NCI-H460 (cell line): ENCODE data around the gene MYCN. TPM values are rescaled to one million over a fixed set of nuclear protein-coding genes. Genes with fewer than 3 reads are reported as not detected.

Source experiments
- DNase-seq: peaks from one replicate; pipeline ENCODE4 v3.0.0-alpha.2; 2016; ENCODE audit warnings: low read depth; ENCODE audit errors: extremely low read depth
- total RNA-seq: library from RNA; depleted of rRNA; stranded (reverse); fragments of >200 nt; shearing (Covaris generic); gene quantifications from 2 replicates; pipeline ENCODE4 v1.2.3, GENCODE V29; 2014

MYCN gene
- total RNA-seq, 1 experiment from 2014 or later = 0.12 TPM

GRCh38 chr2:15930589-15931318 is 9.6 kb upstream of the MYCN start:
- DNase-seq = no peak

- no peak for DNase-seq
Observed at GRCh38 chr2:15931319-15931890, 8.9 kb upstream of the MYCN start.

- no peak for DNase-seq
Observed at GRCh38 chr2:15931950-15932349, 8.4 kb upstream of the MYCN start.

GRCh38 chr2:15932394-15933183 is 7.8 kb upstream of the MYCN start:
- DNase-seq = no peak

DNA sequence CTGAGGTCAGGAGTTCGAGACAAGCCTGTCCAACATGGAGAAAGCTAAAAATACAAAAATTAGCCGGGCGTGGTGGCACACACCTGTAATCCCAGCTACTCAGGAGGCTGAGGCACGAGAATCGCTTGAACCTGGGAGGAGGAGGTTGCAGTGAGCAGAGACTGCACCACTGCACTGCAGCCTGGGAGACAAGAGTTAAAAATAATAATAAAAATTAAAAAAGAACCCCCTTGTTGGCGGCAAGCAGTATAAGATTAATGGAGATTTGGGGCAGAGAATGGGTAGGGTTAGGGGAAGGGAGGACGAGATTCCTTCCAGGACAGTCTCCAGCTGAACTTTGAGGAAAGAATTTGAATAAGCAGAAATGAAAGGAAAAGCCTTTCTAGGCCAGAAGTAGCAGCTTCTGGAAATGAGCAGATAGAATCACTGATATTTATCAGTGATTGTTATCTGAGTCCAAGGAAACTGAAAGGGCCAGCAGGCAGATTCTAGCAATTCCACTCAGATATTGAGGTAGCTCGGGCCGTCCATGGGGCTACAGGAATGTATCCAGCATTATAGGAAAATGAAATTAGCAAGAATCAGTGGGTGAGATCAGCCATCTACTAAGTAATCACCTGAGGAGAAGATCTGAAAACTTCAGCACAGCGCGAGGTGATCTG is 7.0 kb upstream of the MYCN start:
- no peak for DNase-seq

DNA sequence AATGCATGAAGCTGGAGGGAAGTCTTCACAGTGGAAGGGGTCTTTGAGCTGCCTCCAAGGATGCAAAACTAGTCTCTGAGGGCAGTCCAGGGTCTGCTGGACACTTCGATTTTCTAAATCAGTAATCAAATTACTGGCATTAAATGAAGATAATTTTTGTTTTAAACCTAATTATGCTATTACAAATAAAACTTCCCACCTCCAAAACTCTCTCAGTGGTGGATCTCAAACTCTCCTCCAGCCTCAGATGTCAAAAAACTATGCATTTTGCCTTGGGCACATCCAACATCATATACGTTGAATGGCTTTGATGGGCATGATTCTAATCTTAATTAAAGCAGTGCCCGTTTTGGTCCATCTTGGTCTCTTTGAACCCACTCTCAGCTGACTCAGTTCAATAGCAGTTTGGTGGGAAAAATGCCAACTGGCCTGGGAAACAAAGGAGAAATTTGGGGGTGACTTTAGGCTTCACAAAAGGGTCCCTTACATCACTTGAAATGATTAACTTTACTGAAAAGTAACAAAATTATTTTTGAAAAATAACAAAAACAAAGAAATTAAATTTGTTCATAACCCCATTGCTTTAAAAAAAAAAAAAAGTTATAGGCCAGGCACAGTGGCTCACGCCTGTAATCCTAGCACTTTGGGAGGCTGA is 5.9 kb upstream of the MYCN start:
- DNase-seq = no peak

- no peak for DNase-seq
Observed at GRCh38 chr2:15935189-15935588, 5.2 kb upstream of the MYCN start.

DNA sequence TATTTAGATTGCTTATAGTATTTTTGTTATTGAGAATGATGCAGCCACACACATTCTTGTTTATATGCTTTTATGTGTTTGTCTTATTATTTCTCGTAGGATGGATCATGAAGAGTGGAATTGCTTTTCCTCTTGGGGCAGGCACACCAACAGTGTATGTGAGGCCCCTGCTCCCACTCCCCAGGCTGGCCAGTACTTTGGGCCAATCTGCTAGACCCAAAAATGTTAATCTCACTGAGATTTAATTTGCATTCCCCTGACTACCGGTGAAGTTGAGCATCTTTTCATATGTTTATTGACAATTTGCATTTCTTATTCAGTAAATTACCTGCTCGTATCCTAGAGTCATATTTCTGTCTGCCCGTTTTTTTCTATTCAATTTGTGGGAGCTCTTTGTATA is 4.7 kb upstream of the MYCN start:
- DNase-seq = no peak

- DNase-seq = no peak
Observed at GRCh38 chr2:15936277-15937104, 3.9 kb upstream of the MYCN start.

DNA sequence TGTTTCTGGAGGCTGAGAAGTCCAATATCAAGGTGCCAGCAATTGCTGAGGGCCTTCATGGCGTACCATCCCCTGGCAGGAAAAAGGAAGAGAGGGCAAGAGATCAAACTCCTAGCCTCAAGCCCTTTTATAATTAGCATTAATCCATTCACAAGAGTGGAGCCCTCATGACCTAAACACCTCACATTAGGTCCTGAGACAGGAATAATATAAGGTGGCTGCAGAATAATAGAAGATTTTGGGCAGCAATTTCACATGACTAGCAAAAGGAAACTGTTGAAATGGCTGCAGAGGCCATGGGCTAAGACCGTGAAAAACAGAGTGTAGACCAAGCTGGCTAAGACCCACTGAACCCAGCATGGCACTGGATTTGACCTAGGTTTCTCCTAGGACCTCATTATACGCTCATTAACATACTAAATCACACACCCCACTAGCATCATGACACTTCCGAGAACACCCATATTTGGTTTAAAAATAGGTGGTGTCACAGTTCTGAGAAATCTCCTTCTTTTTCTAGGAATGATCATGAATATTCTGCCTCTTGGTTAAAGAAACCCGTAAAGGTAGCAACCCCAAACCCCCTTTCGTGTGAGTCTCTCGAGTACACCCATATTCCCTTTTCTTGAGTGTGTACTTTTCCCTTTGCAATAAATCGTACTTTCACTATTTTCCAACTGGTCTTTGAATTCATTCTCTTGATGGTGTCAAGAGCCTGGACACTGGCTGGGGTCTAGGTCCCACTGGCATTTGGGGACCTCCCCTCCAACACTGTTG is 3.1 kb upstream of the MYCN start:
- no peak for DNase-seq

- DNase-seq = no peak
Observed at GRCh38 chr2:15937882-15938802, 2.2 kb upstream of the MYCN start.

DNA sequence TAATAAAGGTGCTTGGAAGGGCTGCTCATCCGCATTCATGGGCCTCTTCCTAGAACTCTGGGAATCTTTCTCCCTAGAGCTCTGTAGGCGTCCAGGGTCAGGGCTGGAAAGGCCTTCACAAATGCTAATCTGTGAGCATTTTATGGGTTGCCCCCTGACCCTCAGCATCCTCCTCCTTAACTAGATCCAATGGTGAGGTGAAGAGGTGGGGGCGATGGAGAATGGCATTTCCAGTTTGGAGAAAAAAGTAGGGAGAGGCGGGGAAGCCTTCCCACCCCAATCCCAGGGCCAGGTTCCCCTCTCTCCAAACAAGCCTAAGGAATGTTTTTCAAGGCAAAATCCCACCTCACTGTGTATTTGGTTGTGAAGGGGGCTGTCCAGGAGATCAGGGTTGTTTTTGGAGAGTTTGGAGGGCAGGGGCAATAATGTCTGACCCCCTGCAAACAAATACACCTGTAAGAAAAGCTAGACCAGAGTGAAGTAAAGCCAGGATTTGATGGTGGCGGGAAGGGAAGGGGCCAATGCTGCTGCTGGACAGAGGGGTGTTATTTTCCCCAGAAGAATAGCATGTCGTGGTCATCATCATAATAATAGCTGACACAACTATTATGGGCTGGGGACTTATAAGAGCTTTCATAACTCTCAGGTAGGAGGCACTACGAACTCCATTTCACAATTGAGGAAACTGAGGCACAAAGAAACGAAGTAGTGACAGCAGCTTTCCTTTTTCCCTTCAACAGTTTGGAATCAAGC is 1.4 kb upstream of the MYCN start:
- DNase-seq = no peak

DNA sequence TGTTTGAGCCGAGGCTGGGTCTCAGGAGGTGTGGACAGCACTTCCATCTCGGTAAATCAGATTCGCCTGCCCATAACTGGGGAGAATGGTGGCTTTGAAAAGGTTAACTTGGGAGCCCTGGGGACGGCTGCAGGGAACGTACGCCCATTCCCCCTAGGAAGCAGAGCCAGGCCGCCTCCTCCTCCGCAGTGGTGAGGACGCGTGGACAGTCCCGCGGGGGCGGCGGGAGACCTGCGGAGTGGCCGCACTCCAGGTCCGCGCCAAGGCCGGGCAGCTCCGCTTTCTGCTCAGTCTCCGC is 845 bp upstream of the MYCN start:
- no peak for DNase-seq

DNA sequence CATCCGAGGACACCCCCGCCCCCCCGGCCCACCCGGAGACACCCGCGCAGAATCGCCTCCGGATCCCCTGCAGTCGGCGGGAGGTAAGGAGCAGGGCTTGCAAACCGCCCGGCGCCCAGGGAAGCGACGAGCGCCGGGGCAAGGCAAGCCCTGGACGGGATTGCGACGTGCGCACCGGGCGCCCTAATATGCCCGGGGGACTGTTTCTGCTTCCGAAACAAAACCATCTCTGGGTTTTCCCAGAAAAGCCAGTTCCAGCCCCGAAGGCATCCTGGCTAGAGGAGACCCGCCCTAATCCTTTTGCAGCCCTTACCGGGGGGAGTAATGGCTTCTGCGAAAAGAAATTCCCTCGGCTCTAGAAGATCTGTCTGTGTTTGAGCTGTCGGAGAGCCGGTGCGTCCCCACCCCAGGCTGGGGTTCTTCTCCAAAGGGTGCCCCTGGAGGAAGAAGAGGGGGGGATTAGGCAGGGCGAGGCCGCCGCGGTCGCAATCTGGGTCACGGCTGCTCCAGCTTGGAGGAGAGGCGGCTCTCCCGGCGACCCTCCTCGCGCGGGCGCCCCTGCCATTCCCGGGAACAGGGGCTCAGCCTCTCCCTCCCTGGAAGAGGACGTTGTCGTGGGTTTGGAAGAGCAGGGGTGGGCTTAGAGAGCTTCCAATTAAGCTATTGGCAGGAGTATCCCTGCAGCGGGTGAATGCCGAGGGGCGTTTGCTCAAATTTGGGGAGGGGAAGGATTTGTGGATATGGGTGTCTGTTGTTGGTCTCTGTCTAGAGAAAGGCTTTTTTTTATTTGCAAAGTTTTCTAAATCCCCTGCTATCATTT is 521 bp downstream of the MYCN start:
- DNase-seq = no peak

- no peak for DNase-seq
Observed at GRCh38 chr2:15941481-15941850, 1.1 kb downstream of the MYCN start.

- no peak for DNase-seq
Observed at GRCh38 chr2:15941871-15942710, 1.7 kb downstream of the MYCN start.
